H54 (cell line): ENCODE measurements around the gene NACC2.

Source experiments
- DNase-seq: peaks from one replicate; pipeline ENCODE4 v3.0.0; 2011; ENCODE audit warnings: low spot score, mixed read lengths; ENCODE audit not compliant: insufficient read length
- FAIRE-seq: peaks from 3 replicates; lab custom pipeline; 2011; peaks lifted over from hg19 to GRCh38; lab: Jason Lieb, UNC
- POLR2A ChIP-seq: IDR thresholded peaks from 2 replicates; pipeline ENCODE4 v1.6.1; 2011; ENCODE audit warnings: low read depth, mild to moderate bottlenecking, low read length

NACC2 gene

DNA sequence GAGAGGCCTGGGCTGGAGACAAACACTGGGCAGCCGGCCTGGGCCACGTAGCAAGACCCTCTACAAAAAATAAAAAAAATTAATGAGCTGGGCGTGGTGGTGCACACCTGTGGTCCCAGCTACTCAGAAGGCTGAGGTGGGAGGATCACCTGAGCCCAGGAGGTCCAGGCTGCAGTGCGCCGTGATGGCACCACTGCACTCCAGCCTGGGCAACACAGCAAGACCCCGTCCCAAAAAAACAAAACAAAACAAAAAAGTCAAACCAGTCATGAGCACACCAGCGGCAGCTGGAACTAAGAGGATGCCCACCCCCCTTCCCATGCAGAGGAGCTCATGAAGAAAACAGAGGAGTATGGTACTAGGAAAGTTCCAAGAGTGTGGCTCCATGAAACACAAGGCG is 131.8 kb downstream of the NACC2 start:
- FAIRE-seq (no peak), DNase-seq (no peak)
- no peak for TF ChIP-seq POLR2A

DNA sequence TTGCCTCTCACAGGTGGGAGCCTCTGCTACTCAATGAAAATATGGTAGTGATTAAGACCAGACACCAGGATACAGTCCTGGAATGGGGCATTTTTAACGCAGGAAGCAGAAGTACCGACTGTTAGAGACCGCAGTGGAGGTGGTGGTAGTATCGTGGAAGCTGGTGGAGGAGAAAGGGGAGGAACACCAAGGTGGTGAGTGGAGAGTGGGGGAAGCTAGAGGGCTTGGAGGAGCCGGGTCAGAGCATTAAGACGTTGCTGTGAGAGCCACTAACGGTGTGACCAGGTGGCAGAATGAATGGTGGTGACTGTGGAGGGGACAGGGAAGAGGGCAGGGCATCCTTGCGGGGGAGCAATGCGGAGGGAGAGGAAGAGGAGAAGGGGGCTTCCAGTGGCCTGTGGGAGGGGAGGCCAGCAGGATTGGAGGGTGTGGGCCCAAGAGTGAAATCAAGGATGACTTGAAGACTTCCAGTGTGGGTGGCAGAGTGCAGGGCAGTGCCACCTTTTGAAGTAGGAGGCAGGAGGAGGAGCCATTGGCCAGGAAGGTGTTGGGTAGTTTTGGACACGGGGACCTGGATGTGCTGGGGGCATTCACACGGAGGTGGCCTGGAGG is 132.3 kb downstream of the NACC2 start:
- DNase-seq, result no peak
- TF ChIP-seq POLR2A, result no peak
- FAIRE-seq, result no peak

DNA sequence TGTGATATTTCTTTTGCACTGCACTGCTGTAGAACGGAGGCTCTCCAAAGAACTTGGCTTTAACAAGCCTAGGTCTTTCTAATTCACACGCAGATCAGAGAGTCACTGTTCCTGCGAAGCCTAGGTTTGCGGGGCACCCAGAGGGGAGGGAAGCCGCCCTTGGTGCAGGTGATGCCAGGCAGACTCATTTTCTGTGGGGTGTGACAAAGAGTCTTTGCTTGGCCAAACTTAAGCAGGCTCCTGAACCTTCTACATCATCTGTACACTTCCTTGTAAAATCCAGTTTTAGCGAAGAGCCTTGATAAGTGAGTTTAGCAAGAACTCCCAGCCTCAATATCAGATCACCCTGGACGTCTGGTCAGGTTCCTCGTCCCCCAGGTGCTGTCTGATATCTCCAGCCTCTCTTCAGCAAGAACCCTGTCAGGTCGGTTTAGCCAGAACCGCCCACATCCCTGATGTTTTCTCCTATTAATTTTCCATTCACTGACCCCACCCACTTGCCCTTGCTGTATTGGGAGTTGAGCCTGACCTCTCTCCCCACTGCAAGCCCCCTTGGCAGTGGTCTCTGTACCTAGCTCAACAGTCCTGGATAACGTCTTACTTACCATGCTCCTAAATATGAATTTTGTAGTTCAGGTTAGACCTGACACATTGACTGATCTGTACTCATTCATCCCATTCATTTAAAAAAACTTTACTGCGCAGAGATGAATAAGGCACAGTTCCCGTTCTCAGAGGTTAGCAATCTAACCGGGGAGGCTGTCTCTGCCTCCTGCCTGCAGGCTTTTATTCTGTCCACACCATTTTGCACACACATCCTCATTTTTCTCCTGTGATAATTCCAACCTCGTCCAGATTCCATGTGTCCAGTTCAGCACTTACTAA is 133.0 kb downstream of the NACC2 start:
- TF ChIP-seq POLR2A, result no peak
- no peak for FAIRE-seq
- DNase-seq, result no peak

DNA sequence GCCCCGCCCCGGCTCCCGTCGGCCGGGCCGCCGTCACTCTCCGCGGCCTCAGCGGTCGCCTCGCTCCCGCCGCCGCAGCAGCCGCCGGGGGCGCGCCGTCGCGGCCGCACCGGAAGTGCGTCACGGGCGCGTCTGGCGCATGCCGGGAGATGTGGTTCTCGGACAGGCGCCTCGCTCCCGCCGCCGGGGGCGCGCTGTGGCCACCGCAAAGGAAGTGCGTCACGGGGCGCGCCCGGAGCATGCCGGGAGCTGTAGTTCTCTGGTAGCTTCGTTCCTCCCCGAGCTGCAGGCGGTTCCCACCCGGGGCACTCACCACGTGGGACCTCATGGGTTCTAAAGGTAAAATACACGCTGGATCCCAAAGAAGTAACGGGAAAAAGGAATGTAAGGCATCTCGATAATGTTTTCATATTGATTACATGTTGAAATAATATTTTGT is 133.8 kb downstream of the NACC2 start, which contains the start of gene UBAC1:
TSS of gene UBAC1 (minus strand) at position 97 of the 439 bp plus-strand sequence. CDS start 211 bp downstream, outside the sequence.
- peak; percentile 100 for DNase-seq
- no peak for FAIRE-seq
- TF ChIP-seq POLR2A, result 0 out of 2 replicates have a peak, but pooled peaks have one; percentile 2

DNA sequence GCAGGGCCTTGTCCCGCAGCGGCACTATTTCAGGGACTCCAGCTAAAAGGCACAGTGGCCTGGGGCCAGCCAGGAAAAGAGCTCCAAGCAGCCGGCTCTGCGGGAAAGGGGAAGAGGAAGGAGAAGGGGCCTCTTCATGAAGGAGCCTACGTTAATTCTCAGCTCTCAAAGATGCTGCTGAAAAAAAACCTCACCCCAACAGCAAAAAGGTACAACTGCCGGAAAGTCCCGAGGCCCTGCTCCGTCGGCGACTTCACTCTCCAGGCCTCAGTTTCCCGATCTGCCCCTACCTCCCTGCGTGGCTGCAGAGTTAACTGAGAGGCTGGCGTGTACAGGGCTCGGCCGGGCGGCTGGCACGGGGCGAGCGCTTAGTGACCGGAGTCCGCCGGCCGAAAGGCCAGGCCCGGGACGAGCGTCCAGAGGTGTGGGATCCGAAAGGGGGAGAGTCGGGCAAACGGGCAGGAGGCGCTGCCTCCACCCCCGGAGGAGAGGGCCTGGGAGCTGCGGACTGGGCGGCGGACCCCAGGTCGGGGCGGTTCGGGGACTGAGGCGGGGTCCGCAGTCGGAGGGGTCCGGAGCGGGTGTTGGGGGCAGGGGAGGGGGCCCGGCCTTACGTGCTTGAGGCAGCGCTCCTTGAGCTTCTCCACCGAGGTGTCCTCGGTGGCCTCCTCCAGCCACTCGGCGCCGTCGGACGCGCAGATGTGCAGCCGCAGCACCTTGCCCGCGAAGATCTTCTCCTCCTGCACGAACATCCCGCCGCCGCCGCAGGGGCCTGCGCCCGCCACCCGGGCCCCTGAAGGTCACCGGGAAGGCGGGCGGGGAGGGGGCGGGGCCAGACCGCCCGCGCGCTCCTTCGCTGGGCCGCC is 134.4 kb downstream of the NACC2 start:
- peak; percentile 49; the same call in 1 of the 2 replicates for TF ChIP-seq POLR2A
- DNase-seq, result peak; percentile 79
- FAIRE-seq, result no peak

DNA sequence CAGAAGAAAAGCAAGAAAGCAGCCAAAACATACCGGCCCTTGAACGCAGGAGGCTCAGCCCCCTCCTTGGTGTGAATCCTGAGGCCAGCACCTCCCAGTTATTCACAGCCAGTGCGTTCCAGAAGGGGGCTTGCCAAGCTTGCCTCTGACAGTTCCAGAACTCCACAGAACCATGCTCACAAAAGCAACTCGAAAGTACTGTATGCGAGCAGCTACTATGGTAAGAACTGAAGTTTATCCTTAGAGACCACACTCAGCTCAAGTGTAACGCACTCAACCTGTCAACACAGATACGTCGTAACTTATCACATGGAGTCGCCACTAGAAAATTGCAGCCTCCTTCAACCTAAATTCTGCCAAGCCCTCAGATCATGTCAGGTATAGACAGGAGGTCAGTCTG is 135.3 kb downstream of the NACC2 start:
- no peak for FAIRE-seq

DNA sequence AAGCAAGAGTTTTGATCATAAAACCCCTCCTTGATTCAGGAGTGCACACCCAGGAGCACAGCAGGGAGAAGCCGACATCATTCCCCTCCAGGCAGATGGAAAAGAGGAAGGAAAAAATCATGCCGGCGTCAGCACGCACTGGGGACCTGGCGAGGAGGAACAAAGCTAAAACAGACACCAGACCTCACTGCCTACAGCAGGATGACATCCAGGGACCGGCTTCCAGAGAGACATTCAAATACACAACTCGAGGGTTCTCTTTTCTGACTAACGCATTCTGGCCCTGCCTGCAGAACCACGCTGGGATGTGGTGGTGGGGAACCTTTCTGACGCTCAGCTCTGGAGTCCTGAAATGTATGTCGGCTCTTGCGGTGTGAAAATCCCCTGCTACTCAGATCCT is 136.6 kb downstream of the NACC2 start:
- no peak for DNase-seq
- TF ChIP-seq POLR2A, result no peak
- no peak for FAIRE-seq

More for the DNA sequence above, 135.3 kb downstream of the NACC2 start:
- no peak for DNase-seq
- no peak for TF ChIP-seq POLR2A

DNA sequence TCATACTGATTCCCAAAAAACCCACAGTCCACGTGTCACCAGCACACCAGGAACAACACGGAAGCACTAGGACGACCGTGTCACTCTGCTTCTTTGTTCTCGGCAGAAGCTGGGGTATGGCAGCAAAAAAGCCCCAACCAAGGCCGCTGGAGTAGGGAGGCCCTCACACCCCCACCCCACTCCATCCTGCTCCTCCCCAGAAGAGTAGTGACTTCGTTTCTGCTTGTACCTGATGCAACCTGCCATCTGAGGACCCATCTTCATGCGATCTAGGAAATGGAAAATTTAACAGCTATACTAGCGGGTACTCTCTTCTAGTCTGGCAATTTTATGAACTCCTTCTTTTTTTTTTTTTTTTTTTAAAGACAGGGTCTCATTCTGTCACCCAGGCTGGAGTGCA is 137.7 kb downstream of the NACC2 start:
- FAIRE-seq, result no peak
- no peak for TF ChIP-seq POLR2A
- DNase-seq, result no peak

DNA sequence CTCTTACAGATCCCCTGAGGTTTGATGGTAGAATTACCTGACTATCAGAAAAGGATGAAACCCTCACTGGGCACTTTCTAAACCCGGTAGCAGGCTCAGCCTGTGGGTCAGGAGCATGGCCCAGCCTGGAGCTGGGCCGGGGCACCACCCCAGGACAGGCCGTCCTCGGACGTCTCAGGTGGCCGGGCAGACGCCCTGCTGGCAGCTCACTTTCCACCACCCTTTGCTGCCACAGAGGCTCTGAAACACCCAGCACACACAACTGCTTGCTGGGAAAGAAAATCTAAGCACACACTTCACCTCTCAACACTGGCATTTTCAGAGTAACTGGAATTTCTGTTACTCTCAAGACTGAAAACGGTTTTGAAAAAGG is 138.3 kb downstream of the NACC2 start:
- no peak for DNase-seq
- FAIRE-seq, result no peak
- TF ChIP-seq POLR2A, result no peak
